Middle frontal gyrus (tissue), 1 donor: ENCODE data around the gene BGN.
A peak's percentile ranks its signal among the peaks of the same experiment; 100 is the strongest.

ENCODE experiments used
- DNase-seq: peaks from one replicate; pipeline ENCODE4 v3.0.0-alpha.2; 2015; ENCODE audit warnings: low spot score; ENCODE audit errors: extremely low spot score

BGN gene

DNA sequence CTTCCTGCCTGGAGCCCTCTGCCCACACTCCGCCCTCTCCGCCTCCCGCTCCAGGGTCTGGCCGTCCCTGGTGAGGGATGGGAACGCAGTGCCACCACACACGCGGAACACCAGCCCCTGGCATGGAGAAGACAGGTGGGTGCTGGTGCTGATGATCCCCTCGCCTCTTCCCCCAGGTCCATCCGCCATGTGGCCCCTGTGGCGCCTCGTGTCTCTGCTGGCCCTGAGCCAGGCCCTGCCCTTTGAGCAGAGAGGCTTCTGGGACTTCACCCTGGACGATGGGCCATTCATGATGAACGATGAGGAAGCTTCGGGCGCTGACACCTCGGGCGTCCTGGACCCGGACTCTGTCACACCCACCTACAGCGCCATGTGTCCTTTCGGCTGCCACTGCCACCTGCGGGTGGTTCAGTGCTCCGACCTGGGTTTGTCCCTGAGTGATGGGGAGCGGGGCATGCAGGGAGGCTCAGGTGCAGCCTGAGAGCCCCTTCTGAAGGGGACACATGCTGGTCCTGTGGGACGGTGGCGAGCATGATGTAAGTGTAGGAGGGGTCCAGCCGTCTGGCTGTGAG, 9.8 kb downstream of the BGN start:
- DNase-seq: no peak

DNA sequence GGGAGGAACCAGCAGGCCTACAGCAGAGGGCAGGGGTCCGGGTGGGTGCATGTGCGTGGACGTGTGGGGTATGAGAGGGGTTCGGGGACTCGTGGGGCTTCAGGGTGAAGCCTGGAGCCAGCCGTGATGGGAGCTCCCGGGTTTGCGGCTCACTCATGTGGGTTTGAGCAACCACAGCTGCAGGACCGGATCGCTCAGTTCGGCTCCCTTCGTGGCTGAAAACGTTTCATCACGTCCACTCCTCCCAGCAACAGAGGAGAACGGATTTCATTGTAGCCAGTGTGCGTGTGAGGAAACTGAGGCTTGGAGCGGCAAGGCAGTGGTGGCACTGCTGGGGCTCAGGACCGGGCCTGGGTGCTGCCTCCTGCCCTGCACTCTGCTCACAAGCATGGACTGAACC, 10.6 kb downstream of the BGN start:
- DNase-seq: no peak

DNA sequence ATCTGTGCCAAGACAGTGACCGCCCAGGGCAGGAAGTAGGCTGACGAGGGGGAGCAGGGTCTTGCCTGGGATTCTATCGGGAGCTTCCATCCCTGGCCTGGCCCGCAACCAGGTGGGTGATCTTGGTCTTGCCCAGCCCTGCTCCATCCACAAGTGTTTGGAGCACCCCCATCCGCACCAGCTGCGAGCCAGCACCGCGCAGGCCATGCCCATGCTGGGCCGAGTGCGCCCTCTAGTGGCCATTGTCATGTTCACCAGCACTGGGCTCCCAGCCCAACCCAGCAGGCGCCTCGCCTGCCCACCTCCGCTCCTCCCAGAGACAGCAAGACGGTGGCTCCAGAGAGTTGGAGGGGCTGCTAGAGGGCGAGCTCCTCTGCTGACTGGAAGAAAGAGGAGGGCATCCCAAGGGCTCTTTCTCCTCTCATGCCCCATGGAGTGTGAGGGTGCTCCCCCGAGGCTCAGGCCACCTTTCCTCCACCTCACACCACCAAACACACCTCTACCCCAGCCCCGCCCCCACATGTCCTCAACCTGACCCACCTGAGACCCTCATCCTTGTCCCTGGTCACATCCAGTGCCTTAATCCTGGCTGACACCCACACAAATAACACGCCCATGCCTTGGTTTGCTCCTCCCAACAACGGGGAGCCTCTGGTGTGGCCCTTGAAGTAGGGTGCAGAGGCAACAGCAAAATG, 12.9 kb downstream of the BGN start:
- DNase-seq: peak; percentile 58

DNA sequence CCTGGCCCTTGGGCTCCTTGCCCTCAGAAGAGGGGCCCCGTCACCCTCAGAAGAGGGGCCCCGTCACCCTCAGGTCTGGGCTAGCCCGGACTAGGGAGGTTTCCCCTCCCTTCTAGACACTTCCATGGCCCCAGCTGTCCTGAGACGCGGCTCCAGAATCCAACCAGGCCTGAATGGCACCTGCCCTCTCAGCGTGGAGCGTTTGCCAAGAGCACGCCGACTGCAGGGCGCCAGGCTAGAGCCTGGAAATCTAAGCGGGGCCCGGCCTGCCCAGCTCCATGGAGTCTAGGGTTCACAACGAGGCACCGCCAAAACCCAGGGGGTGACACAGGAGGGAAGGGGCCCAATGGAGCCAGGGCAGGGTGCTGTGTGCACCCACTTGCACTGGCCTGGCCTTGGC, 14.8 kb downstream of the BGN start:
- DNase-seq: no peak

DNA sequence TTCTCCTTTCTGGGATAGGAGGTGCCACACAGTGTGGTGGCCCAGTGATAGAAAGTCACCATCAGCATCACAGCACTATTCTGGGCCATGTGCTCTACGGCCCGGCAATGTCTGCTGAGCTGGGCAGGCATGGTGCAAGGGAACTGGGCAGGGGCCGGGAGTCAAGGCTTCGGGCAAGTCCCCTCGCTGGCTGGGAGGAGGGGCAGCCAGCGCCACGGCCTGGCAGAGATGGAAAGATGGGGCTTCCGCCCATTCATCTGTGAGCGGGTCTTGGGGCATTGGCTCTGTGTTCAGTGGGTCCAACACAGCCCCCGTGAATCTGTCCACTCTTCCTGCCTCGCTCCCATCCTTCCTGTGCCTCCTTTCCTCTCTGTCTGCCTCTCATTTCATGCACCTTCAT, 15.6 kb downstream of the BGN start:
- no peak for DNase-seq

DNA sequence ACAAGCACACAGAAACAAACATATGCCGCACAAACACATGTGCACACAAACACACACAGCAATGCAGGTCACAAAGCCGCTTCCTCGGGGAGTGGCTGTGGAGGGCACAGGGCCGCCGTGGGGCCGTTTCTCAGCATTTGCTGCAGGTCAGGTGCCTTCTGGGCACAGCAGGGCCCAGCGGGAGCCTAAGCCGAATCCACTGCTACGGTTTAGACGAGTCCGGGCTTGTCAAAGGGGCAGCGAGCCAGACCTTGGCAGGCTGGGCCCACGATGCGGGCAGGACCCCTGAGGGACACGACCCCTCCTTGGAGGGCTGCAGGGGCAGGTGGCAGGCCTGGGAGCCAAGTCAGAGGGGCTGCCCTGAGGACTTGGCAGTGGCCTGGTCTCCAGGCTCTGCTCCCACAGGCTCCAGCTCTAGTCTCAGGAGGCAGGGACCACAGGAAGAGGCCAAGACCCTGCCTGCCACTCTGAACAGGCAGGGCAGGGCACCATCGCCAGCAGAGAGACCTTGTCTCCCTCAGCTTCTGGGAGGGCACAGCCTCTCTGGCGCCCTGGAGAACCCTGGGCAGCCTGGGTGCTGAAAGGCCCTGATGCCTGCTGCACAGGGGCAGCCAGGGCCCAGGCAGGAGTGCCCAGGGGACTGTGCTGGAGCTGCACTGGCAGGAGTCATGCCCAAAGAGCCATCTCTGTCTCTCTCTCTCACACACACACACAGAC, 17.2 kb downstream of the BGN start:
- no peak for DNase-seq

DNA sequence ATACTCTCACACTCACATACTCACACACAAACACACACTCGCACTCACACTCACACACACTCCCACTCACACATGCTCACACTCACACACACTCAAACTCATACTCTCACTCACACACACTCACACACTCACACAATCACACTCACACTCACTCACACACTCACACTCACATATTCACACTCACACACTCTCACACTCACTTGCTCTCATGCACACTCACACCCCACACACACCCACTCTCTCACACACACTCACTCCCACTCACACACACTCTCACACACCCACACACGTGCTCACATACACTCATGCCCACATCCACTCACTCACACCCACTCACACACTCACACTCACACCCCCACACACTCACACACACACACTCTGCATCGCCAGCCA, 17.7 kb downstream of the BGN start:
- DNase-seq: no peak

DNA sequence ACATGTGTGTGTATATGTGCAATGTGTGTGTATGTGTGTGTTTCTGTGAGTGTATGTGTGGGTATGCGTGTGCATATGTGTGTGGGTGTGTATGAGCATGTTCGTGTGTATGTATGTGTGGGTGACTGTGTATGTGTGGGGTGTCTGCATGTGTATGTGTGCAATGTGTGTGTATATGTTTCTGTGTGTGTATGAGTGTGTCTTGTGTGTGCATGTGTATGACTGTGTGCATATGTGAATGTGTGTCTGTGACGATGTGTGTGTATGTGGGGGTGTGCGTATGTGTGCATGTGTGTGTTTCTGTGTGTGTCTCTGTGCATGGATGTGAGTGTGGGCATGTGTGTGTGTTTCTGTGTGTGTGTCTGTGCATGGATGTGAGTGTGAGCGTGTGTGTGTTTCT, 18.5 kb downstream of the BGN start:
- DNase-seq: no peak

DNA sequence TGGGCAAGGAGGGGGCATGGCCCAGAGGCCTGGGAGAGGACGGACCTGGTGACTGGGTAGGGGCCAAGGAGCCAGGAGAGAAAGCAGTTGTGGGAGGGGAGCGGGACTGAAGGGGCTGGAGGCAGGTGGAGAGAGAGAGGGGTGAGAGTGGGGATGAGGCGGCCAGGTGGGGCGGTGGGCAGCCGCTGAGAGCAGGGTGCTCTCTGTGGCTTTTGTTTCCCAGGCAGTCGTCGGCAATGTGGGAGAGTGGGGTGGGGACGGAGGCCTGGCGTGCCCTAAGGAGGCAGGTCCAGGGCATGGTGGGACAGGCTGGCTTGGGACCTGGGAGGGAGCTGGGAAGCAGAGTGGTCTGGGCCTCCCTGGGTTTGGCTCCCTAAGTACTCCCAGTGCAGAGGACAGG, 19.5 kb downstream of the BGN start:
- DNase-seq: no peak

DNA sequence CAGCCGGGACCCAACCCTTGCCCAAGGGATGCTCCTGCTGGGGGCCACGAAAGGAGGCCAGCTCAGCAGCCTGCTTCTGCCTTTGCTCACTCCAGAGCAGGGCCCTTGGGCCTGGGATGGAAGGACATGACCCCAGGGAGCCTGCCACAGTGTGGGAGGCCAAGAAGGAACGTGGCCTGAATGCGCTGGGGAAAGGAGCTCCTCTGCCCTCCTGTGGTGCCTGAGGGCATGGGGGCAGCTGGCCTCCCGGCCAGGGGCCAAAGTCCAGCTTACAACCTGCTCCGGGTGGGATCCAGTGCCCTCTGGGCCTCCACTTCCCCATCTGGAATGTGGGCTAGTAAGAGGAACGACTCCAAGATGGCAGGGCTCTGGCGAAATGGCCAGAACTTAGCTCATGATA, 20.7 kb downstream of the BGN start:
- DNase-seq: no peak

DNA sequence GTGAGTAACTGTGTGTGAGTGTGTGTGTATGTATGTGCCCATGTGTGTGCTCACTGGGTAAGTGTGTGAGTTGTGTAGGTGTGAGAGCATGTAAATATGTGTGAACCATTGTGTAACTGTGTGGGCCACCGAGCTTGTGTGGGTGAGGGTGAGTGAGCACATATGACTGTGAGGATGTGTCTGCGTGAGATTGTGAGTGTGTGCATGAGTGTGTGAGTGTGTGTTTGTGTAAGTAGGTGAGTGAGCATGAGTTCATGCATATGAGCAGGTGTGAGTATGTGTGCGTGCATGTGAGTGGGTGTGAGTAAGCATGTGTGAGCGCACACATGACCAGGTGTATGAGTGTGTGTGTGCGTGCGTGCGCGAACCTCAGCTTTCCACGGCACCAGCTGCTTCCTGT, 21.3 kb downstream of the BGN start:
- DNase-seq: no peak

DNA sequence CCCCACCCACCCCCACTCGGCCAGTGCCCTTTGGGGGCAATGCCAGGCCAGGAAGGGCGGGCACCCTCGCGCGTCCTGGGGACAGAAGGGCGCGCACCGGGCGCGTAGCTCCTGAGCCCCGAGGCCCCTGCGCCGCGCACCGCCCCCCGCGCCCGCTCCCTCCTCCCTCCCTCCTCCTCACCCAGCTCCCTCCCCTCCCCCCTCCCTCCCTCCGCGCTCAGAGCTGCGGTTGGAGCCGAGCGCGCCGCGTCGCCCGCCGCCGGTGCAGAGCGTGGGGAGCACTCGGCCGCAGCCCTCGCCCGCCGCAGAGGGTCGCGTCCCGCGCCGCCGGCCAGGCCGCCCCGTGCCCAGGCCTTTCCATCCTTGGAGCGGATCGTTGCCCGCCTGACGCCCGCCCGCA, 22.6 kb downstream of the BGN start, which contains the start of gene ATP2B3:
ATP2B3 (plus strand) TSS at position 220 of the 400 bp plus-strand sequence. CDS start 18,606 bp downstream, outside the sequence.
- no peak for DNase-seq

DNA sequence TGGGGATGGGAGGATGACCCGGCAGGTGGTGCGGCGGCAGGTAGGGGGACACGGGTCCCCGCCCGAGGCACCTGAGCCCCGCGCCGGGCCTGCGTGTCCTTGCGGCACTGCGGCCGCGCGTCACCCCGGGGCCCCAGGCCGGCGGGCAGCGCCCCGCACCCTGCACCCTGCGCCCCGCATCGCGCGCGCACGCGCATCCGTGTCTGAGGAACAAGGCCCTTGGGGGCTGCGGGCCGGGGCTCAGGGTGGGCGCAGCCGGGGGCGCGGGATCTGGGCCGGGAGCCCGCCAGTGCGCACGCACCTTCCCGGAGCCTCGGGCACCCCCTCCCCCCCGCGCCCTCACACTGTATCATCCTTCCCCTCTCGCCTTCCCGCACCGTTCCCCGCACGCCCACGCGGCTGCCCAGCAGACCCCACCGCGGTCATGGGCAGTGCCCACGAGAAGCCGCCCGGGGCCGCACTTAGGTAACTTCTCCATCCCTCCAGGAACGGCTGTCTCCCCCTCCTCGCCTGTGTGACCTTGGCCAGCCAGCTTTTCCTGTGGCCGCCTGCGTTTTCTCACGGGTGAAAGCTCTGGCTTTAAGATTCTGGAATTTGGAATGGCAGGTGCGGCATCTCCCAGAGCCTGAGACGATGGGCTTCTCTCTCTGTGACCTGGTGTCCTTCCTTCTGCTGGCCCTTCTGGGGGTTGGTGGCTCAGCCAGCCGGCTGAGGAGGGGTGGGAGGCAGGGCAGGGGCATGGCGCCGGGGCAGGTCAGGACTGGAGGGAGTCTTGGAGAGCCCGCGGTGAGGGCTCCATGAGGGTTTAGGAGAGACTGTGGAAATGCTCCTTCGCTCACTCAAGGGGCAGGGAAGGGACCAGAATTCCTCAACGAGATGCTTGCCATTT, 23.4 kb downstream of the BGN start:
- DNase-seq: no peak

DNA sequence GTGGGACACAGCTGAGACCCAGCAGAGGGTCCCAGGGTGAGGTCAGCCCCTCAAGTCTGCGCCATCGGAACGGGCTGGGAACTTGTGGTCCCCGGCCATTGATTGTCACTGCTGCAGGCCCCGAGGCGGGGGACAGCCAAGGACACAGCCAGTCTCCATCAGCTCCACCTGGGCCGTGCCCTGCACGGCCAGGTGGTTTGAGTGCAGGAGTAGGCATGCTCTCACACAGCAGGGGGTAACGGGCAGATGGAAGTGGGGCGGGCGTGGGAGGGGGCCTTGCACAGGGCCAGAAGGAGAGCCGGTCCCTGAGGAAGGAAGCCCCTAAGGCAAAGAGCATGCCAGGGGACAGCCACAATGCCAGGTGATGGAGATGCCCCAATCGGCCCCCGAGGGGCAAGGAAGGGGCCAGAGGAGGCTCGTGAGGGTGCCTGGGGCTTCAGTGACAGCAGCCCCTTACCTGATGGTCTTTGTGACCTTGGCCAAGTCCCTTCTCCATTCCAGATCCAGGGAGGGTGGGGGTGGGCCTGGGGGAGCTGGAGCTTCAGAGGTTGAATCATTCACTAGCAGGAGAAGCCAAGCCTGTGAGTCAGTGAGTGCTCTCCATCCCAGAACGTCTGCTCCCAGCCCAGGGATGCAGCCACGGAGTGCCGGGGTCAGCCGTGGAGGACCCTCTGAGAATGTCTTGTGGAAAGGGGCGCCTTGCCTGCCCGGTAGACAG, 24.9 kb downstream of the BGN start:
- no peak for DNase-seq

DNA sequence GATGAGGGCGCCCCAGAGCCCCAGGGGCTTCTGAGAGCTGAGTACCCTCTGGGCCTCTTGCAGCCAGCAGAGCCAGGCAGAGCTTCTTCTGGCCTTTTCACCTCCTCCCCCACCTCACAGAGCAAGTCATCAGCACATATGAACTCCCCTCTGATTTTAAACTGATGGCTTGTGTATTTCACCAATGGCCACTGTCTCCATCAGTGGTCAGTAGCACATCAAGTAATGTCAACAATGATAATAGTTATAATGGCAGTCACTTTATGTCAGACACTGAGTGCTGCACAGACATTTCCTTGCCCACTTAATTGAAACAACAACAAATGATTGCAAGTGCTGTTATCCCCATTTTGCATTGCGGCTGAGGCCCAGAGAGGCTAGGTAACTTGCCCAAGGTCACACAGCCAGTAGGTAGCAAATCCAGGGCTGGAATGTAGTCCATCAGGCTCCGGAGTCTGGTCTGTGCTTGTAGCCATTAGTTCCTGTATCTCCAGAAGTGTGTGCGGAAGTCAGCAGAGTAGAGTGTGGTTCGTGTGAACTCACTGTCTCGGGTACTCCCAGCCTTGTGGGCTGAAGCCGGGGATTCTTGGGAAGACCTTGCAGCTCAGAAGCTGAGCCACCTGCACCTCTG, 25.6 kb downstream of the BGN start:
- no peak for DNase-seq

DNA sequence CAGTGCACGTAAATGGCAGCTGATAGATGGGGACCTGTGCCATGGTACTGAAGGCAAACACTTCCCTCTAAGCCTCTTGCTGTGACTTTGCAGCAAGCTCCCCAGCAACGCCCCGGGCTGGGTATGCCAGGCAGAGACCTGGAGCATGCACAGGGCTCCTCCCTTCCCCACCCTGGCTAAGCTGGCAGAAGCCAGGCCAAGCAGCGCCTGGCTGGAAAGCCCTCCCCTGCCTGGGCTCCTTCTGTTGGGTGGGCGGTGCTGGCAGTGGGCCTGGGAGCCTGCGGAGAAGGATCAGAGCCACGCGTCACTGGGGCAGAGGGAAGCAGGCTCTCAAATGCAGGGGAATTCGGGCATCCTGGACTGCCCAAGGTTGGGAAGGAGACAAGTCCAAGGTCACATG, 26.3 kb downstream of the BGN start:
- DNase-seq: peak; percentile 26

DNA sequence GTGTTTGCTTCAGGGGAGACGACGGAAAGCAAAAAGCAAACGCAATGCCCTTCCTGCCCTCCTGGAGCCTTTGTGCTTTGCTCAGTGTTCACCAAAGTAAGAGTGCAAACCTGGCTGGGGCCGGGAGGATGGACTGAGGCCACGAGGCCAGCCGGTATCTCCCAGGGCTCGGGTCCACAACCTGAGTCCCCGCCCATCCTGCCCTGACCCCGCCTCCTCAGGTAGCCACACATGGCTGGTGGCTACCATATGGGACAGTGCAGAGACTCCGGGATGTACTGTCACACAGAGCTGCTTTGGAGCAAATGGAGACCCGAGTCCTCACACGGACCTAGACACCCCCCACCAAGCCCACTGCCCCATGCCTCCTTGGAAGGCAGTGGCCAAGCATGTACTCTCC, 27.5 kb downstream of the BGN start:
- no peak for DNase-seq

DNA sequence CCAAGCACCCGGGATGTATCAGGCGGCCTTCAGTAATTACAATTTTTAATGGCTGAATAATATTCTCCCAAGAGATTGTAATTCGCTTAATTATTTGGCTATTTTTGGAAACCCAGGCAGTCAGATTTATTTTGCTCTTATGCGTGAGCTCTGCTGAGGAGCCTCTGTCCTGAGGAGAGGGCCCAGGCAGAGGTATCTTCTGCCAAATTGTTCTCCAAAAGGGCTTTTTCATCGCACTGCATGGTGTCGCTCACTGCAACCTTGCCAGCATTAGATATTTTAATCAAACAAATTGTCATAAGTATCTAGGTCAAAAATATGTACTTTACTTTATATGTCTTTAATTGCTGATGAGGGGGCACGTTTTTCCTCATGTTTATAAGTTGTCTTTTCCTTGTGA, 28.5 kb downstream of the BGN start:
- no peak for DNase-seq

DNA sequence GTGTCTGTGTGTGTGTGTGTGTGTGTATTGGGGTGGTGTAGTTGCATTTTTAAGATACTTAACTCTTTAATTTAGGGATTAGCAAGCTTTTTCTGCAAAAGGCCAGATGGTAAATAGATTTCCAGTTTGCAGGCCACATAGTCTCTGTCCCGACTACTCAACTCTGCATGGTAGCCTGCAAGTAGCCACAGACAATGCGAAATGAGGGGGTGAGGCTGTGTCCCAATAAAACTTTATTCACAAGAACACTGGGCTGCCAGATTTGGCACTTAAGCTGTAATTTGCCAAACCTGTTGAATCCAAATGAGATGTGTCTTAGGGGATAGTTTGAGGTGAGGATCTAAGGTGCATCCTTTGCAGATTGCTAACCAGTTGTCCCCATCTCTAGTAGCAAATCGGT, 29.5 kb downstream of the BGN start:
- no peak for DNase-seq

DNA sequence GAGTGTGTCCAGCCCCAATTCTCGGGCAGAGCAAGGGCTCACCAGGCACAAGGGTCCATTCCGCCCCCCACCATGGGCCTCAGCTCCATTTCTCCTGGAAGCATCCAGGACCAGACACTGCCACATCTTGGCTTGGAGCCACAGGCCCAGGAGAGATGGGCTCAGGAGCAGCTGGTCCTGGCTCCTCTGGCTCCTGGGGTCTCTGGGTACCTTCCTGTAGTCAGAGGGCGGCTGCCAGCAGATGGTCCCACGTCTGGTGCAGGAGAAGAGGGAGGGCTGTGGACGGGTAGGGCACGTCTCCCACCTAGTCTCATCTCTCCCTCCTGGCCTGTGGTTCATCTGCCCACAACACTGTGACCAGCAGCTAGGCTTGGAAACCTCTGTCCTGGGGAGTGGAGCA, 30.7 kb downstream of the BGN start:
- DNase-seq: no peak

DNA sequence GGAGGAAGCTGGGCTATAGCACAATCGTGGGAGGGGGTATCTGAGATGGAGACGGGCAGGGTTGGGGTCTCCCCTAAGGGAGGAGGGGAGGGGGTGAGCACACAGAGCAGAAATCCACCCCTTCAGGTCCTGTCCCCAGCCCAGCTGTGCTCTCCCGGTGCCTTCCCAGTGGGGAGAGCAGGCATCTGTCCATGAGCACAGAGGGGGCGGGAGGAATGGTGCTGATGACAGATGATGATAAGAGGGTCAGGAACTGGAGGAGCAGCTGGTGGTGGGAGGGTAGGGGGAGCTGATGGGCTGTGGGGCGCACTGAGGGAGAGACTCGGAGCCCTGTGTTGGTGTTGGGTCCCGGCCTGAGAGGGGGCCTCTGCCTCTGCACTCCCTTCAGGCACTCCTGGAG, 31.3 kb downstream of the BGN start:
- DNase-seq: no peak
